ENCODE measurements around the gene SNX33. TPM values are rescaled to one million over a fixed set of nuclear protein-coding genes. Genes with fewer than 3 reads are reported as not detected.
"Not testable (repeated sequence)": the region's sequence is repeated elsewhere in the genome, so short reads cannot be mapped to it uniquely, and the experiment has no call there.

The SNX33 gene
- total RNA-seq, 2 experiments from 2014 or later = 0.09 to 0.38 TPM

DNA sequence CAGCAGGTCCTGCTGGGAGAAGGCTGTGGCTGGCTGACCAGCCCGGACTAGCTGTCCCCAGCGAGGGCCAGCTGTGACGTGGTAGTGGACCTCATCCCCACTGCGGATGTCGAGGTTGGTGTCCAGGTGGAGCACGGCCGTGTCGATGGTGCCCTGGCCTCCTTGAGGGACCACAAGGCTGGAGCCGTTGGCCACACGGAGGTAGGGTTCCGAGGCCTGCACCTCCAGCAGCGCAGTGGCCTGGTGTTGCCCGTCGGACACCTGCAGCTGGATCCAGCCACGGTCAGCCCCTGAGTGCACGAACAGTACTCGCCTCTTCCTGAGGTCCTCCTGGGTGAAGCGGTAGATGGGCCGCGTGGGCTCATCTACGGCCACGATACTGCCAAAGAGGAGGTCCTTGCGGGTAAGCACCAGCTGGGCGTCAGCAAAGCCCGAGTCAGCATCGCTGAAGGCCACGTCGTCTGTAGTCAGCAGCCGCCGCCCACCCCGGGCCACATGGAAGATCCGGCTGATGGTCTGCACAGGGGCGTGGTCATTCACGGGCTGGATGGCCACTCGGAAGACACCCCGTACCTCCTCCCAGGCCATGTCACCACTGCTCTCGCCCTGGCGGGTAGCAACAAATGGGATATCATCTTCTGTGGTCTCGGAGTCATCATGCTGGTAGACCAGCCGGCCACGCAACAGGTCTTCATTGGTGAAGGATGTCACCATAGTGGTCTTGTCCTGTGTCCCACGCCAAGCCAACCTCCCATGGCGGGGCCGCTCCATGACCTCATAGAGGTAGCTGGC is 40.0 kb downstream of the SNX33 start:
- POLR2A ChIA-PET = no interaction called here
- no peaks in the 10 kb centered on the region for H3K9me2 ChIP-seq (ENCODE audit: insufficient read depth, low read length)
- BruUV-seq (replicated peaks) = no TSS peak

DNA sequence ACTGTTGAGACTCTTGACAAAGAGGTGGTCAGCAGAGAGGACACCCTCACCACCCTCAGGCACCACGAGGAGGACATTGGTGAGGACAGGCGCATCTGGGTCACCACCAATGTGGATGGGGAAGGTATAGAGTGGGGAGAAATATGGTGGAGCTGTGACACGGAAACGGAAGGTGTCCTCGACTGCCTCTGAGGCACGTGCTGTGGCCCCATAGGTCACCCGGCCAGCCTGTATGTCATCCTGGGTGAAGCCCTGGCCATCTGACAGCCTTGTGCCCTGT is 40.5 kb downstream of the SNX33 start:
- no peak overlapping the region for H2AFZ ChIP-seq (ENCODE audit: low read length)
- H3K9me3 ChIP-seq (ENCODE audit: low read length) = no peaks in the 10 kb centered on the region
- intact Hi-C loops (cut with micrococcal nuclease; ENCODE audit: unreplicated experiment) = loop anchor here (5.0 kb wide), 1 partner anchor 34 kb away; a partner anchor contains a TSS
- H4K20me1 ChIP-seq (ENCODE audit: insufficient read depth, low read length) = no peaks in the 10 kb centered on the region
- TF ChIP-seq, protein P1, sequence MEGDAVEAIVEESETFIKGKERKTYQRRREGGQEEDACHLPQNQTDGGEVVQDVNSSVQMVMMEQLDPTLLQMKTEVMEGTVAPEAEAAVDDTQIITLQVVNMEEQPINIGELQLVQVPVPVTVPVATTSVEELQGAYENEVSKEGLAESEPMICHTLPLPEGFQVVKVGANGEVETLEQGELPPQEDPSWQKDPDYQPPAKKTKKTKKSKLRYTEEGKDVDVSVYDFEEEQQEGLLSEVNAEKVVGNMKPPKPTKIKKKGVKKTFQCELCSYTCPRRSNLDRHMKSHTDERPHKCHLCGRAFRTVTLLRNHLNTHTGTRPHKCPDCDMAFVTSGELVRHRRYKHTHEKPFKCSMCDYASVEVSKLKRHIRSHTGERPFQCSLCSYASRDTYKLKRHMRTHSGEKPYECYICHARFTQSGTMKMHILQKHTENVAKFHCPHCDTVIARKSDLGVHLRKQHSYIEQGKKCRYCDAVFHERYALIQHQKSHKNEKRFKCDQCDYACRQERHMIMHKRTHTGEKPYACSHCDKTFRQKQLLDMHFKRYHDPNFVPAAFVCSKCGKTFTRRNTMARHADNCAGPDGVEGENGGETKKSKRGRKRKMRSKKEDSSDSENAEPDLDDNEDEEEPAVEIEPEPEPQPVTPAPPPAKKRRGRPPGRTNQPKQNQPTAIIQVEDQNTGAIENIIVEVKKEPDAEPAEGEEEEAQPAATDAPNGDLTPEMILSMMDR (conservative IDR thresholded peaks at IDR 0.05; ENCODE audit: low read length) = no peak
- TF ChIP-seq EZH2phosphoT487 (IDR thresholded peaks at IDR 0.05; ENCODE audit: borderline replicate concordance, low read depth, low read length) = no peak
- no peaks in the 10 kb centered on the region for H3K9me2 ChIP-seq (ENCODE audit: insufficient read depth, low read length)
- H3K79me2 ChIP-seq (ENCODE audit: insufficient read depth, low read depth, low read length) = no peaks in the 10 kb centered on the region
- no peak for DNase-seq (ENCODE audit: low spot score)
- ChIA-PET POLR2A (no interaction called here), CTCF (ENCODE audit: unreplicated experiment) (no interaction called here)
- H3K4me1 ChIP-seq (ENCODE audit: insufficient read depth, low read length, poor library complexity, severe bottlenecking) = no peaks in the 10 kb centered on the region
- no peak overlapping the region for H3K4me2 ChIP-seq (ENCODE audit: low read length)
- H3K36me3 ChIP-seq (ENCODE audit: insufficient read depth, low read length) = no peaks in the 10 kb centered on the region
- H3K27ac ChIP-seq (ENCODE audit: low read depth, low read length, poor library complexity, severe bottlenecking) = no peak overlapping the region
- H3K4me3 ChIP-seq (ENCODE audit: low read depth, low read length, poor library complexity, severe bottlenecking) = no peak overlapping the region
- no TSS peak for BruUV-seq (replicated peaks)

More for the DNA sequence above, 40.0 kb downstream of the SNX33 start:
- intact Hi-C loops (cut with micrococcal nuclease; ENCODE audit: unreplicated experiment) = loop anchor here (5.0 kb wide), 1 partner anchor 35 kb away; a partner anchor contains a TSS
- CTCF ChIA-PET (ENCODE audit: unreplicated experiment) = no interaction called here
- H3K79me2 ChIP-seq (ENCODE audit: insufficient read depth, low read depth, low read length) = no peaks in the 10 kb centered on the region
- TF ChIP-seq, protein P1 (conservative IDR thresholded peaks at IDR 0.05; ENCODE audit: low read length) = no peak
- no peak for TF ChIP-seq EZH2phosphoT487 (IDR thresholded peaks at IDR 0.05; ENCODE audit: borderline replicate concordance, low read depth, low read length)
- no peak for DNase-seq (ENCODE audit: low spot score)
- no peak overlapping the region for H3K4me2 ChIP-seq (ENCODE audit: low read length)
- H3K36me3 ChIP-seq (ENCODE audit: insufficient read depth, low read length) = no peaks in the 10 kb centered on the region
- H3K4me1 ChIP-seq (ENCODE audit: insufficient read depth, low read length, poor library complexity, severe bottlenecking) = no peaks in the 10 kb centered on the region
- no peak overlapping the region for H3K4me3 ChIP-seq (ENCODE audit: low read depth, low read length, poor library complexity, severe bottlenecking)
- no peak overlapping the region for H2AFZ ChIP-seq (ENCODE audit: low read length)
- no peaks in the 10 kb centered on the region for H3K9me3 ChIP-seq (ENCODE audit: low read length)
- H3K27ac ChIP-seq (ENCODE audit: low read depth, low read length, poor library complexity, severe bottlenecking) = no peak overlapping the region
- no peaks in the 10 kb centered on the region for H4K20me1 ChIP-seq (ENCODE audit: insufficient read depth, low read length)

DNA sequence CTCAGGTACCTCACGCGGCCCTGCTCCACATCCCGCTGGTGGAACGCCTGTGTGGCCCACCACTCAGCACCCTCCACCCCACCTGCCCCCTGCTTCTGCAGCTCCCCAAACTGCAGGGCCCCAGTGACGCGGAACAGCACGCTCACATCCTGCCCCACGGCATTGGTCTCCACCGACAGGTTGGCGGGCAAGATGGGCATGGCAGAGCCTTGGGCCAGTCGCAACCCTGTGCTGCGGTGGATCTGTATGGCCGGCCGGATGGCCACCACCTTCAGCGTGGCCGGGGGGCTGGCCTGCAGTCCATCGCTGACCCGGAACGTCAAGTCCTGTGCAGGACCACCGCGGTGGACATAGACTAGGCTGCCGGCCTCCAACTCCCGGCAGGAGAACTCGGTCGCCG is 41.1 kb downstream of the SNX33 start:
- no peaks in the 10 kb centered on the region for H4K20me1 ChIP-seq (ENCODE audit: insufficient read depth, low read length)
- H2AFZ ChIP-seq (ENCODE audit: low read length) = no peak overlapping the region
- no peaks in the 10 kb centered on the region for H3K9me3 ChIP-seq (ENCODE audit: low read length)
- no peaks in the 10 kb centered on the region for H3K79me2 ChIP-seq (ENCODE audit: insufficient read depth, low read depth, low read length)
- no peak overlapping the region for H3K4me3 ChIP-seq (ENCODE audit: low read depth, low read length, poor library complexity, severe bottlenecking)
- no peaks in the 10 kb centered on the region for H3K36me3 ChIP-seq (ENCODE audit: insufficient read depth, low read length)
- intact Hi-C loops (cut with micrococcal nuclease; ENCODE audit: unreplicated experiment) = loop anchor here (5.0 kb wide), 1 partner anchor 33 kb away; a partner anchor contains a TSS
- ChIA-PET POLR2A (no interaction called here), CTCF (ENCODE audit: unreplicated experiment) (no interaction called here)
- TF ChIP-seq EZH2phosphoT487 (IDR thresholded peaks at IDR 0.05; ENCODE audit: borderline replicate concordance, low read depth, low read length) = no peak
- TF ChIP-seq, protein P1 (conservative IDR thresholded peaks at IDR 0.05; ENCODE audit: low read length) = no peak
- no peaks in the 10 kb centered on the region for H3K4me1 ChIP-seq (ENCODE audit: insufficient read depth, low read length, poor library complexity, severe bottlenecking)
- DNase-seq (ENCODE audit: low spot score) = no peak
- H3K9me2 ChIP-seq (ENCODE audit: insufficient read depth, low read length) = no peaks in the 10 kb centered on the region
- H3K4me2 ChIP-seq (ENCODE audit: low read length) = no peak overlapping the region
- no peak overlapping the region for H3K27ac ChIP-seq (ENCODE audit: low read depth, low read length, poor library complexity, severe bottlenecking)
- no TSS peak for BruUV-seq (replicated peaks)

DNA sequence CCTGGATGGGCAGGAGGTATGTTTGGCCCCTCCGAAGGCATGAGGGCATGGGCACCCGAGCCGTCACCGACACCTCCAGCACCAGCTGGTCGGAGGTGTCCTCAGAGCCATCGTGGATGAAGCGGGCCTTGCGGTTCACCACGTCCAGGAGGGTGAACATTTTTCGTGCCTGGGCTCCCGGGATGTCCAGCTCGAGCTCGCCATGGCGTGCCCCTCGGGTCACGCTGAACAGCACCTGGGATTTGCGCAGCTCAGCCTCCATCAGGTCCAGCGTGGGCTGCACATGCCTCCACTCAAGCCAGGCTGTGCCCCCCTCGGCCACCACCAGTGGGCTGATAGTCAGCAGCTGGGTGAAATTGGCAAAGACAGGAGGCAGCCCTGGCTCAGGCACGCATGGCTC is 41.7 kb downstream of the SNX33 start:
- POLR2A ChIA-PET; H3K9me3 ChIP-seq (ENCODE audit: low read length); DNase-seq (ENCODE audit: low spot score); CTCF ChIA-PET (ENCODE audit: unreplicated experiment); H3K79me2 ChIP-seq (ENCODE audit: insufficient read depth, low read depth, low read length); H3K27ac ChIP-seq (ENCODE audit: low read depth, low read length, poor library complexity, severe bottlenecking); BruUV-seq (replicated peaks); H3K4me2 ChIP-seq (ENCODE audit: low read length); H4K20me1 ChIP-seq (ENCODE audit: insufficient read depth, low read length); H2AFZ ChIP-seq (ENCODE audit: low read length); H3K4me1 ChIP-seq (ENCODE audit: insufficient read depth, low read length, poor library complexity, severe bottlenecking); H3K9me2 ChIP-seq (ENCODE audit: insufficient read depth, low read length); H3K4me3 ChIP-seq (ENCODE audit: low read depth, low read length, poor library complexity, severe bottlenecking); H3K36me3 ChIP-seq (ENCODE audit: insufficient read depth, low read length): not testable (repeated sequence)
- intact Hi-C loops (cut with micrococcal nuclease; ENCODE audit: unreplicated experiment) = loop anchor here (5.0 kb wide), 1 partner anchor 33 kb away; a partner anchor contains a TSS

Data from OCI-LY7 (cell line).